ENCODE results near the gene DDX24. TPM values are rescaled to one million over a fixed set of nuclear protein-coding genes. Genes with fewer than 3 reads are reported as not detected.

Gene DDX24
- total RNA-seq, 1 donor from 2014 or later = 49.6 TPM

- Histone ChIP-seq H3K27me3 (ENCODE audit: control insufficient read depth in 3 of 3, insufficient read depth in 3 of 3, low read length in 3 of 3) (no peaks in the 10 kb centered on the region), H3K4me1 (ENCODE audit: control insufficient read depth in 3 of 3, insufficient read depth in 3 of 3, low read length in 3 of 3) (peaks cover 14 to 24% (median 17%) of the 10 kb centered on the region in 3 donors), H3K4me3 (ENCODE audit: low read length in 3 of 3) (no peak overlapping the region), H3K36me3 (ENCODE audit: control insufficient read depth in 3 of 3, insufficient read depth in 3 of 3, low read length in 3 of 3) (peaks cover 0 to under 1% (median 0%) of the 10 kb centered on the region in 3 donors), H3K9ac (ENCODE audit: low read depth in 1 of 3, low read length in 3 of 3) (no peak overlapping the region), H3K9me3 (ENCODE audit: control insufficient read depth in 3 of 3, low read length in 3 of 3) (no peaks in the 10 kb centered on the region), H3K27ac (ENCODE audit: low read depth, low read length) (no peak overlapping the region)
Measured at GRCh38 chr14:94038510-94038909, 42.5 kb downstream of the DDX24 start.

- H3K4me1 ChIP-seq (ENCODE audit: control insufficient read depth in 3 of 3, insufficient read depth in 3 of 3, low read length in 3 of 3) = peaks cover 9 to 18% (median 17%) of the 10 kb centered on the region in 3 donors
- H3K4me3 ChIP-seq (ENCODE audit: low read length in 3 of 3) = no peak overlapping the region
- H3K27ac ChIP-seq (ENCODE audit: low read depth, low read length) = no peak overlapping the region
- H3K9me3 ChIP-seq (ENCODE audit: control insufficient read depth in 3 of 3, low read length in 3 of 3) = no peaks in the 10 kb centered on the region
- H3K27me3 ChIP-seq (ENCODE audit: control insufficient read depth in 3 of 3, insufficient read depth in 3 of 3, low read length in 3 of 3) = no peaks in the 10 kb centered on the region
- H3K9ac ChIP-seq (ENCODE audit: low read depth in 1 of 3, low read length in 3 of 3) = no peak overlapping the region
- no peaks in the 10 kb centered on the region for H3K36me3 ChIP-seq (ENCODE audit: control insufficient read depth in 3 of 3, insufficient read depth in 3 of 3, low read length in 3 of 3)
Measured at GRCh38 chr14:94037954-94038353, 43.0 kb downstream of the DDX24 start.

- Histone ChIP-seq H3K27me3 (ENCODE audit: control insufficient read depth in 3 of 3, insufficient read depth in 3 of 3, low read length in 3 of 3) (no peaks in the 10 kb centered on the region), H3K4me1 (ENCODE audit: control insufficient read depth in 3 of 3, insufficient read depth in 3 of 3, low read length in 3 of 3) (peaks cover 3 to 6% (median 5%) of the 10 kb centered on the region in 3 donors), H3K27ac (ENCODE audit: low read depth, low read length) (no peak overlapping the region), H3K4me3 (ENCODE audit: low read length in 3 of 3) (no peak overlapping the region), H3K9ac (ENCODE audit: low read depth in 1 of 3, low read length in 3 of 3) (no peak overlapping the region), H3K9me3 (ENCODE audit: control insufficient read depth in 3 of 3, low read length in 3 of 3) (no peaks in the 10 kb centered on the region), H3K36me3 (ENCODE audit: control insufficient read depth in 3 of 3, insufficient read depth in 3 of 3, low read length in 3 of 3) (no peaks in the 10 kb centered on the region)
Measured at GRCh38 chr14:94036313-94037167, 44.5 kb downstream of the DDX24 start.

- no peak overlapping the region for H3K9ac ChIP-seq (ENCODE audit: low read depth in 1 of 3, low read length in 3 of 3)
- no peaks in the 10 kb centered on the region for H3K36me3 ChIP-seq (ENCODE audit: control insufficient read depth in 3 of 3, insufficient read depth in 3 of 3, low read length in 3 of 3)
- H3K4me1 ChIP-seq (ENCODE audit: control insufficient read depth in 3 of 3, insufficient read depth in 3 of 3, low read length in 3 of 3) = peaks cover 2 to 6% (median 3%) of the 10 kb centered on the region in 3 donors
- H3K27ac ChIP-seq (ENCODE audit: low read depth, low read length) = no peak overlapping the region
- H3K27me3 ChIP-seq (ENCODE audit: control insufficient read depth in 3 of 3, insufficient read depth in 3 of 3, low read length in 3 of 3) = no peaks in the 10 kb centered on the region
- no peak overlapping the region for H3K4me3 ChIP-seq (ENCODE audit: low read length in 3 of 3)
- H3K9me3 ChIP-seq (ENCODE audit: control insufficient read depth in 3 of 3, low read length in 3 of 3) = no peaks in the 10 kb centered on the region
Measured at GRCh38 chr14:94034886-94035285, 46.1 kb downstream of the DDX24 start.

- Histone ChIP-seq H3K9ac (ENCODE audit: low read depth in 1 of 3, low read length in 3 of 3) (no peak overlapping the region), H3K4me1 (ENCODE audit: control insufficient read depth in 3 of 3, insufficient read depth in 3 of 3, low read length in 3 of 3) (peaks cover 2 to 6% (median 3%) of the 10 kb centered on the region in 3 donors), H3K9me3 (ENCODE audit: control insufficient read depth in 3 of 3, low read length in 3 of 3) (no peaks in the 10 kb centered on the region), H3K36me3 (ENCODE audit: control insufficient read depth in 3 of 3, insufficient read depth in 3 of 3, low read length in 3 of 3) (no peaks in the 10 kb centered on the region), H3K4me3 (ENCODE audit: low read length in 3 of 3) (no peak overlapping the region), H3K27me3 (ENCODE audit: control insufficient read depth in 3 of 3, insufficient read depth in 3 of 3, low read length in 3 of 3) (no peaks in the 10 kb centered on the region), H3K27ac (ENCODE audit: low read depth, low read length) (no peak overlapping the region)
Measured at GRCh38 chr14:94031883-94032279, 49.1 kb downstream of the DDX24 start.

GRCh38 chr14:94031161-94031882 lies 49.7 kb downstream of the DDX24 start:
- Histone ChIP-seq H3K9ac (ENCODE audit: low read depth in 1 of 3, low read length in 3 of 3) (no peak overlapping the region), H3K4me3 (ENCODE audit: low read length in 3 of 3) (no peak overlapping the region), H3K36me3 (ENCODE audit: control insufficient read depth in 3 of 3, insufficient read depth in 3 of 3, low read length in 3 of 3) (no peaks in the 10 kb centered on the region)

GRCh38 chr14:94030571-94030970 lies 50.4 kb downstream of the DDX24 start:
- Histone ChIP-seq H3K9ac (ENCODE audit: low read depth in 1 of 3, low read length in 3 of 3) (no peak overlapping the region), H3K36me3 (ENCODE audit: control insufficient read depth in 3 of 3, insufficient read depth in 3 of 3, low read length in 3 of 3) (no peaks in the 10 kb centered on the region), H3K27ac (ENCODE audit: low read depth, low read length) (no peak overlapping the region), H3K4me3 (ENCODE audit: low read length in 3 of 3) (no peak overlapping the region), H3K27me3 (ENCODE audit: control insufficient read depth in 3 of 3, insufficient read depth in 3 of 3, low read length in 3 of 3) (no peaks in the 10 kb centered on the region), H3K4me1 (ENCODE audit: control insufficient read depth in 3 of 3, insufficient read depth in 3 of 3, low read length in 3 of 3) (no peaks in the 10 kb centered on the region), H3K9me3 (ENCODE audit: control insufficient read depth in 3 of 3, low read length in 3 of 3) (no peaks in the 10 kb centered on the region)

More at GRCh38 chr14:94031161-94031882, 49.7 kb downstream of the DDX24 start:
- no peaks in the 10 kb centered on the region for H3K27me3 ChIP-seq (ENCODE audit: control insufficient read depth in 3 of 3, insufficient read depth in 3 of 3, low read length in 3 of 3)
- H3K27ac ChIP-seq (ENCODE audit: low read depth, low read length) = no peak overlapping the region
- peaks cover 0 to 1% (median 0%) of the 10 kb centered on the region in 3 donors for H3K4me1 ChIP-seq (ENCODE audit: control insufficient read depth in 3 of 3, insufficient read depth in 3 of 3, low read length in 3 of 3)
- no peaks in the 10 kb centered on the region for H3K9me3 ChIP-seq (ENCODE audit: control insufficient read depth in 3 of 3, low read length in 3 of 3)

GRCh38 chr14:94029671-94030203 lies 51.3 kb downstream of the DDX24 start:
- Histone ChIP-seq H3K9me3 (ENCODE audit: control insufficient read depth in 3 of 3, low read length in 3 of 3) (no peaks in the 10 kb centered on the region), H3K36me3 (ENCODE audit: control insufficient read depth in 3 of 3, insufficient read depth in 3 of 3, low read length in 3 of 3) (no peaks in the 10 kb centered on the region), H3K9ac (ENCODE audit: low read depth in 1 of 3, low read length in 3 of 3) (no peak overlapping the region), H3K27me3 (ENCODE audit: control insufficient read depth in 3 of 3, insufficient read depth in 3 of 3, low read length in 3 of 3) (no peaks in the 10 kb centered on the region), H3K4me1 (ENCODE audit: control insufficient read depth in 3 of 3, insufficient read depth in 3 of 3, low read length in 3 of 3) (no peaks in the 10 kb centered on the region), H3K27ac (ENCODE audit: low read depth, low read length) (no peak overlapping the region), H3K4me3 (ENCODE audit: low read length in 3 of 3) (no peak overlapping the region)

- Histone ChIP-seq H3K4me1 (ENCODE audit: control insufficient read depth in 3 of 3, insufficient read depth in 3 of 3, low read length in 3 of 3) (no peaks in the 10 kb centered on the region), H3K9ac (ENCODE audit: low read depth in 1 of 3, low read length in 3 of 3) (no peak overlapping the region), H3K9me3 (ENCODE audit: control insufficient read depth in 3 of 3, low read length in 3 of 3) (no peaks in the 10 kb centered on the region), H3K4me3 (ENCODE audit: low read length in 3 of 3) (no peak overlapping the region), H3K27me3 (ENCODE audit: control insufficient read depth in 3 of 3, insufficient read depth in 3 of 3, low read length in 3 of 3) (no peaks in the 10 kb centered on the region), H3K27ac (ENCODE audit: low read depth, low read length) (no peak overlapping the region), H3K36me3 (ENCODE audit: control insufficient read depth in 3 of 3, insufficient read depth in 3 of 3, low read length in 3 of 3) (no peaks in the 10 kb centered on the region)
Measured at GRCh38 chr14:94029265-94029664, 51.7 kb downstream of the DDX24 start.

- Histone ChIP-seq H3K9ac (ENCODE audit: low read depth in 1 of 3, low read length in 3 of 3) (no peak overlapping the region), H3K27me3 (ENCODE audit: control insufficient read depth in 3 of 3, insufficient read depth in 3 of 3, low read length in 3 of 3) (no peaks in the 10 kb centered on the region), H3K9me3 (ENCODE audit: control insufficient read depth in 3 of 3, low read length in 3 of 3) (no peaks in the 10 kb centered on the region), H3K4me3 (ENCODE audit: low read length in 3 of 3) (no peak overlapping the region), H3K36me3 (ENCODE audit: control insufficient read depth in 3 of 3, insufficient read depth in 3 of 3, low read length in 3 of 3) (no peaks in the 10 kb centered on the region), H3K4me1 (ENCODE audit: control insufficient read depth in 3 of 3, insufficient read depth in 3 of 3, low read length in 3 of 3) (no peaks in the 10 kb centered on the region), H3K27ac (ENCODE audit: low read depth, low read length) (no peak overlapping the region)
Measured at GRCh38 chr14:94028450-94028826, 52.6 kb downstream of the DDX24 start.

Measured in skeletal muscle tissue (tissue), 4 donors.